ENCODE data around the gene CYP26A1.
"Not testable (repeated sequence)": the region's sequence is repeated elsewhere in the genome, so short reads cannot be mapped to it uniquely, and the experiment has no call there.

Gene CYP26A1

DNA sequence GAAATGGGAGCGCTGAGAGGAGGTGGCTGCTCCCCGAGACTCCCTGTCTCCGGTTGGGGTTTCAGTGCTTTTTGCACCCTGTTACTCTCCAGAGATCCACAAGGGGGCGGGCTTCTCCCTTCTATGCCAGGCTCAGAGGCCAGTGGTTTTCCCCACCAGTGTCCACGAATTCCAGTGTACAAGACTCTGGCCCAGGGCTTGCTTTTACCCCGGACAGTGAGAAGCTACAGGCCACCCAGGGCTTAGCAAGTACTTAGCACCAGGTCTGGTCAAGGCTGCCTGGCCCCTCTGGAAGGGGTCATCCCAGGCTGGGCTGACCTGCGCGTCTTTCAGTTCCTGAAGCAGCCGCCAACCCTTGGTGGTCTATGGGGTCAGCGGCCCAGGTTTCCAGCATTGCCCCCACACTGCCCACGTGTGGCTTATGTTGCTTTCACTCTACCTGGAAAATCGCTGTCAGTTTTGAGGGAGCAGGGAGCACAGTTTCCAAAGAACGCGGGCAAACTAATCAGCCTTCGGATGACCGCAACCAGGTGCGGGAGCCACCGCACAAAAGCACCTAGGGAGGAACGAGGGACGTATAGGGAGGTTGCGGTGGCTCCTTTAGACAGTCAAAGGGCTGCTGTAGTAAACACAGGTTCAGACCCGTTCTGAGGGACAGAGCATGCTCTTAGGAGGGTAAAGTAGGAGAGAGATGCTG lies 6.8 kb downstream of the CYP26A1 start:
- DNase-seq (ENCODE audit: low read depth, low spot score), result no peak

DNA sequence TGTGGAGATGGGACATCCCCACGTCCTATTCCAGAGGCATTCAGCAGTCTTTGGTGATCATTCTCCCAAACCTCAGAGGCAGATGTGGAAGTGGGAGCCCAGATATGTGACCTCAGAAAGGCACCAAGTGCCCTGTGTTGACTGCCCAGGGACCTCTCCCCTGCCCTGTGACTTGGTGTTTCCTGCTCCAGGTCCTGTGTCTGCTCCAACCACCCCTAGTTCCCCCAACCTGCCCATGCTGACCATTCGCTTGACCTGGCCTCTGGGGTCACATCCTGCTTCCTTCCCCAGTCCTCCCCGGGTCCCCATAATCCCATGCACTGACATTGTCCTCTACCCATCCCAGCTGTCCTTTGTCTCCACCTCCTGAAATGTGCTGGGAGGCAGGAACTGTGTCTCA lies 7.6 kb downstream of the CYP26A1 start:
- DNase-seq (ENCODE audit: low read depth, low spot score), result no peak

DNA sequence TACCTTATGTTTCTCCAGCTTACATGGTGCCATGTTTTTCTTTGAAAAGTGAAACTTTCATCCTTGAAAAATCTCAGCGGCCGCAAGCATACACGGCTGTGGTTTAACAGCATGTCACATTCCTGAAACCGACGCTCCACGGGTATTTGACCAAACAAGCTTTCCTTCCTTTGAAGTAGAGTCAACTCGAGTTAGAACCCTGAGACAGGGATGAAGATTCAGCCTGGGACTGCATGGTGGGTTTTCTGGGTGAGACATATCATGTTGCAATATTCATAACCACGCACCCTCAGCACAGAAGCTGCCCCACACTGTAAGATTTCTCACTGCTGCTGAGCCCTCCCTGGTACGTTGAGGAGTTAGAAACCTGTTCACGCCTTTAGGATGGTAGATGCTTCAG lies 8.1 kb downstream of the CYP26A1 start:
- DNase-seq (ENCODE audit: low read depth, low spot score), result no peak

DNA sequence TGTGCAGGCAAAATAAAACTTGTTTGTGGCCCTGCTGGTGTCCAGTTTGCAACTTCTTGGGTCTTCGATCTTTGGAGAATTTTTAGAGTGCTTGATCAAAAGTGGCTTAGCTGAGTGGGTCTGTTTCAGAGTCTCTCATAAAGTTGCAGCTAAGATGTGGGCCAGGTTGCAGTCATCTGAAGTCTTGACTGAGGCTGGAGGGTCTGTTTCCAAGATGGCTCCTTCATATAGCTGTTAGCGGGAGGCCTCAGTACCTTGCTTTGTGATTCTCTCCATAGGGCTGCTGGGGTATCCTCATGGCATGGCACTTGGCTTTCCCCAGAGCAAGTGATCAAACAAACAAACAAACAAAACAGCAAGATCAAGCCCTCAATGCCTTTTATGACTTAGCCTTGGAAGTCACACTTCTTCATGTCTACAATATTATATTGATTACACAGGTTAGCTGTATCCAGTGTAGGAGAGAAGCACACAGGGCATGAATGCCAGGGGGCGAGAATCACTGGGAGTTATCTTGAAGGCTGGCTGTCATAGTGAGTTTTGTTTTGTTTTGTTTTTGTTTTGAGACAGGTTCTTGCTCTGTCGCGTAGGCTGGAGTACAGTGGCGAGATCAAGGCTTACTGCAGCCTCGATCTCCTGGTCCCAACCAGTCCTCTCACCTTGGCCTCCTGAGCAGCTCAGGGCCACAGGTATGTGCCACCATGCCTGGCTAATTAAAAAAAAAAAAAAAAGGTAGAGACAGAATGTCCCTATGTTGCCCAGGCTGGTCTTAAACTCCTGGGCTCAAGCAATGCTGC lies 10.2 kb downstream of the CYP26A1 start:
- no peak for DNase-seq (ENCODE audit: low read depth, low spot score)

DNA sequence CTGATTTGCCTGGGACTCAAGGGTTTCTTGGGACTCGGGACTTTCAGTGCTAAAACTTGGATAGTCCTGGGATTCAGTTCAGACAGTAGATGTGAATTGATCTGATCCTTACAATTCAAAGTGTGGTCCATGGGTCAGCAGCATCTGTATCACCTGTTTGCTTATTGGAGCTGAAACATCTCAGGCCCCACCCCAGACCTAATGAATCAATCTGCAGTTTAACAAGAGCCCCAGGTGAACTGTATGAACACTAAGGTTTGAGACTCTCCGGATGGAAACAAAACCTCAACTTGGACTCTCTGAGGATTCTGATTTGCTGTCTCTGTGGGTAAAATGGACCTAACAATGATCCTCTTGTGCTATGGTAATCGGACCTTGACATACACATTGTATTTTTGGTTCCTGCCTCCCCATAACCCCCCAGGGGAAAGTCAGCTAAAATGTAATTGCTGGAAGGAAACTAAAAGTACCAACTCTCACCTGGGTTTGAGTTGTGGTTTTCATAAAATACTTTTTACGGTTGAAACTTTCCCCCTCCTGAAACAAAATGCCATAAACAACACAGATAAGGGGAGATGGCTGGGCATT lies 11.7 kb downstream of the CYP26A1 start:
- DNase-seq (ENCODE audit: low read depth, low spot score), result no peak

DNA sequence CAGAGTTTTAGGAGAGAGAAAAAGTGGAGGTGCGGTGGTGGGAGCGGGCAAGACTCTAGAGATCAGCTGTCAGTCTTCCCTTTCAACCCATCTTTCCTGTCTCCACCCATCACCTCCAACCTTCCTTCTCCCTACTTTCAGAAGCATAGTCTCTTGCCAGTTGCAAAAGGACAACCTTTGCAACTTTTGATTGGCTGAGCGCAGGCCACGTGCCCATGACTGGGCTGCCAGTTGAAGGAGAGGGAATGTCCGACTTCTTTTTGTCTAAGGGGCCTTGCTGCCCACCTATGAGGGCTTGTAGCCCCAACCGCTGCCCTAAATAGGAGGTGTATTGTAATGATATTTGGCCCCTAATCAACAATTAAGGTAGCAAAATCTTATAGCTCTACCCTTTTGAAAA lies 12.6 kb downstream of the CYP26A1 start:
- no peak for DNase-seq (ENCODE audit: low read depth, low spot score)

DNA sequence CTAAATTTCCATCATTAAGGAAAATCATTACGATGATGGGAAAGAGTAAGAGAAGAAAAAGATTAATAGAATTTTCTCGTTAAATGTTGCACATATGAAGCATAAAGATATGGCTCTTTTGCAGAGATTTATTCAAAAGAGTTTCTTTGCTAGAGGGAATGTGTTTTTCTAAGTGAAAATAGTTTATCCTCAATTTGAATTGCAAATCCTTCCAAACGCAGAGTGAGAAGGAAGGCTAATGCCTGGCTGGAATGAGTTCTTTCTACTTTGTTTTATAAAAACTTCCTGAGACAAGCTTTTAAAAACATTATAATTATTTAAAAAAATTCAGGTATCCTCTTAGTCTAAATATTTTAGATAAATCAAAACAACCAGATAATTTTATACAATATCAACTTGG lies 14.2 kb downstream of the CYP26A1 start:
- DNase-seq (ENCODE audit: low read depth, low spot score), result no peak

DNA sequence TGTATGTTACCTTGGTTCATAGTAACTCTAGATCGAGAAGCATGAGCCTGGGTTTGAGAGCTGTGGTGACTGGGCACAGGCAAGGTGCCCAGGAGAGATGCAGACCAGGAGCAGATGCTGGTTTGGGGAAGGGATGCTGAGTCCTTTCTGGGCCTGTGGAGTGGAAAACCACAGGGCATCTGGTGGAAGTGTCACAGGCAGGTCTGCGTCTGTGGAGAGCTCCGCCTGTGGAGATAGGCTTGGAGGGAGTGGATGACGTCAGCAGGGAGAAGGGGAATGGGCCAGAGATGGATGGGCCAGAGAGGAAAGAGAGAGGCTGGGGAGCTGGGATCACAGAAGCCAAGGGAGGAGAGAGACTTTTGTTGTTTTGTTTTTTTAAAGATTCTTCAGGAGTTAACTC lies 14.8 kb downstream of the CYP26A1 start:
- DNase-seq (ENCODE audit: low read depth, low spot score), result no peak

DNA sequence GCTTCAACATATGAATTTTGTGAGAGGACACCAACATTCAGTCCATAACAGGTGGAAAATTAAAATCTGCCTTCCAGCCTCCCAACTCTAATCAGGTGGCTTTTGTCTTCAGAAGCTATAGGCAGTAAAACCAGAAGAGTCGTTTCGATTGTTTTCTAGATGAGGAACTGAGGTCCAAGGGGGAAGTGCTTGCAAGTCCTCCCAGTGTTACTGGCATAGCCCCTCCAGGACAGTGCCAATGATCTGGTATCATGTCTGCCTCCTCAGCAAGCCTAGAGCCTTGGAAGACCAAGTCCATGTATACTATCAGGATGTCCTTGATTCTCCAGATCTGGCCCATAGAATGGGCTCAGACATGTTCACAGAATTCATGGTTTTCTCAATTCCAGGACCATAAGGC lies 16.9 kb downstream of the CYP26A1 start:
- no peak for DNase-seq (ENCODE audit: low read depth, low spot score)

DNA sequence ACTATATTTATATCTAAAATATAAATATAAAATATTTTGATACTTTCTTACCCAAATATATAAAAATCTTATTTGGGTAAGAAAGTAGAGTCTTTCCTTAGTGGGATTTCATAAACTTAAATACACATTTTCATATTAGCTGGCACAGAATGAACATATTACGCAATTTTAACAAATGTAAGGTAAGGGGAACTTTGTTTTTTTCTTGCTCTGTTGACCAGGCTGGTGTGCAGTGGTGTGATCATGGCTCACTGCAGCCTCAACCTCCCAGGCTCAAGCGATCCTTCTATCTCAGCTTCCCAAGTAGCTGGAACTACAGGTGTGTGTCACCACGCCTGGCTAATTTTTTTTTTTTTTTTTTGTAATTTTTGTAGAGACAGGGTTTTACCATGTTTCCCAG lies 18.3 kb downstream of the CYP26A1 start:
- DNase-seq (ENCODE audit: low read depth, low spot score), result no peak

DNA sequence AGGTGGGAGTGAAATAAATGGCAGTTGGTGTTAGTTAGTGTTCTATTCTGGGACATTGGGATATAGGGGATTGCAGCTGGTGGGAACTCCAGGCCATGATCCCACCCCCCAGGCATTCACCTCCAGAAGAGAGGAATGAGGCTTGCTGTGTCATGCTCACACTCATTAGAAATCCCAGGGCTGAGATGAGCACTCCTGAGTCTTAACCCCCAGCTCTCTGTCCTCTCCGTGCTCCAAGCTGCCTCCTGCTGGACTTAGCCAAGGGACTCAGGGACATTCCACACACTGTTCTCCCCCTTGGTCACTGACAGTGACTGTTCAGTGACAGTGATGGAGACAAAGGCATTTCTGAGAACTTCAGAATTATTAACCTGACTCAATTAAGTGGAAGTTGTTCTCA lies 21.5 kb downstream of the CYP26A1 start:
- no peak for DNase-seq (ENCODE audit: low read depth, low spot score)

DNA sequence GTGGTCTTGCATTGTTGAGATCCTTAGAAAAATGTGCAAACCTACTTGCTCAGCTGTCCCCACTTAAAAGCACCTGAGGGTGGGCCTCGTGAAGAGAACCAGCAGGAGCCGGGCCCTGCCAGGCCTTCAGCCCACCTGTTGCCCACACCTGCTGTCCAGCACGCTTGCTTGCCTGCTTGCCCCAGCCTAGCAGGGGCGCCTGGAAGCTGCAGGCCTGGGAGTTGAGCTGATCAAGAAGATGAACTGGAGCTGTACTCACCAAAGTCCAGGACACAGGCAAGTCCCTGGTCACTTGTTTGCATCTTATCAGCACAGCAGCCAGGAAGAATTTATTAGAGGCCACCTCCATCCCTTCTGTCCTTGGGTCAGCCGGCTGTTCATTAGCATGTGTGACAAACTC lies 23.2 kb downstream of the CYP26A1 start:
- no peak for DNase-seq (ENCODE audit: low read depth, low spot score)

DNA sequence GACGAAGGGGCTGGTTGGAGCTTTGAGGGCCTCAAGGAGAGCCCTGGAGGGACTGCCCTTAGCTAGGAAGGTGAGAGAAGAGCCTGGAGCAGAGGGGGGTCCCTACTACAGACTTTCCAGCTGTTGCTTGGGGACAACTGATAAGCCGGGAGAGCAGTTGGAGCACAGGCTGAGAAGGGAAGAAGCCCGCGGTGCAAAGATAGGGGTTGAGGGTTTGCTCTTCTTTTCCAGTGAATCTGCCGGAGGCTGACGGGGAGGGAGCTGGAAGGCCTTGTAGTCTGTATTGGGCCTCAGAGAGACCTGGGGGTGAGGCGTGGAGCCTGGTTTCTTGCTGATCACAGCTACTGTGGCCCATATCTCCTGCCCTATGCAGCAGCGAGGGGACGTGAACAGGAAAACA lies 23.7 kb downstream of the CYP26A1 start:
- DNase-seq (ENCODE audit: low read depth, low spot score), result no peak

DNA sequence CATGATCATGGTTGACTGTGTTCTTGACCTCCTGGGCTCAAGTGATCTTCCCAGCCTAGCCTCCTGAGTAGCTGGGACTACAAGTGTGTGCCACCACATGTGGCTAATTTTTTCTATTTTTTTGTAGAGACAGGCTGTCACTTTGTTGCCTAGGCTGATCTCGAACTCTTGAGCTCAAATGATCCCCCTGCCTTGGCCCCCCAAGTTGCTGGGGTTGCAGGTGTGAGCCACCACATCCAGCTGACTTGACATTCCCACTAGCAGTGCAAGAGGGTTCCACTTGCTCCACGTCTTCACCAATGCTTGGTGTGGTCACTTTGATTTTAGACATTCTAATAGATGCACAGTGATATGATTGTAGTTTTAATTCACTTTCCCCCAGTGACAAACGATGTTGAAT lies 25.1 kb downstream of the CYP26A1 start:
- DNase-seq (ENCODE audit: low read depth, low spot score), result no peak

DNA sequence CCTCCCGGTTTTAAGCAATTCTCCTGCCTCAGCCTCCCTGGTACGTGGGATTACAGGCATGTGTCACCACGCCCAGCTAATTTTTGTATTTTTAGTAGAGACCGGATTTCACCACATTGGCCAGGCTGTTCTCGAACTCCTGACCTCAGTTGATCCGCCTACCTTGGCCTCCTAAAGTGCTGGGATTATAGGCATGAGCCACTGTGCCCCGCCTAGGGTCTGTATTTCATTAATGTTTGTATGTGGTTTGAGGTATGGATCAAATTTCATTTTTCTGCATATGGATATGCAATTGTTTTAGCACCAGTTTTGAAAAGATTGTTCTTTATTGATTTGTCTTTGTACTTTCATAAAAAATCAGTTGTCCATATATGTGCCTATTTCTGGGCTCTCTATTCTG lies 26.0 kb downstream of the CYP26A1 start:
- no peak for DNase-seq (ENCODE audit: low read depth, low spot score)

DNA sequence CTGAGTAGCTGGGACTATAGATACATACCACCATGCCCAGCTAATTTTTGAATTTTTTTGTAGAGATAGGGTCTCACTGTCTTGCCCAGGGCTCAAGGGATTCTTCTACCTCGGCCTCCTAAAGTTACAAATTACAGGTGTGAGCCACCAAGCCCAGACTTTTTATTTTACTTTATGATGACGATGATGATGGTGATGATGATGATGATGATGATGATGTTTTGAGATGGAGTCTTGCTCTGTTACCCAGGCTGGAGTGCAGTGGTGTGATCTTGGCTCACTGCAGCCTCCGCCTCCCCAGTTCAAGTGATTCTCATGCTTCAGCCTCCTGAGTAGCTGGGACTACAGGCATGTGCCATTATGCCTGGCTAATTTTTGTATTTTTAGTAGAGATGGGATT lies 27.5 kb downstream of the CYP26A1 start:
- DNase-seq (ENCODE audit: low read depth, low spot score), result not testable (repeated sequence)

DNA sequence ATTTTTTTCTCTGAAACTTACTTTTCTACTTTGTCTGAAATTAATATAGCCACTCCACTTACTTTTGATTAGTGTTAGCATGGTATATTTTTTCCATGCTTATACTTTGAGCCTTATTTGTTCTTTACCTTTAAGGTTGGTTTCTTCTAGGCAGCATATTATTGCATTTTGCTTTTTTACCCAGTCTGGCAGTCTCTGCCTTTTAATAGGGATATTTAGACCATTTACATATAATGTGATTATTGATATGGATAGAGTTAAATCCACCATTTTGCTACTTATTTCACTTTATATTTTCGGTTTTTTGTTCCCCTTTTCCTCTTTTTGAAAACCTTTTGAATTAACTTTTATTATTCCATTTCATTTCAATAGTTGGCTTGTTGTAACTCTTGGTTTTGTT lies 30.3 kb downstream of the CYP26A1 start:
- no peak for DNase-seq (ENCODE audit: low read depth, low spot score)

DNA sequence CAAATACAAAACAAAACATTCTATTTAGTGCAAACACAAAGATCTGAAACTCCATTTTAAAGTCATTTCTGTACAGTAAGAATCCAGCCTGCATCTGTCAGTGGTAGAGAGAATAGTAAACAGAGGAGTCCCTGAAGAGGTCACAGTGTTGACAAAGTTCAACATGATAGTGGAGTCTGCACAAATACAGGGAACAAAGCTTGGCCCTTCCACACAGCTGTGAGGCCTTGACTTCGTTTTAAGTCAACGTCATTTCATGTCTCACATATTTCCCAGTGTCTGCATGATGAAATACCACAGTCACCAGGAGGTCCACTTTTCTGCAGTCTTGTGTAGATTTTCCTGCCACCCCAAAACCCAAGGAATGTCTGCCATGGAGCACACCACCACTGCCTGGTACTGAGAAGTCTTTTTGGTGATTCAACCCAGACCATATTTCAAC lies 33.0 kb downstream of the CYP26A1 start:
- DNase-seq (ENCODE audit: low read depth, low spot score), result no peak

DNA sequence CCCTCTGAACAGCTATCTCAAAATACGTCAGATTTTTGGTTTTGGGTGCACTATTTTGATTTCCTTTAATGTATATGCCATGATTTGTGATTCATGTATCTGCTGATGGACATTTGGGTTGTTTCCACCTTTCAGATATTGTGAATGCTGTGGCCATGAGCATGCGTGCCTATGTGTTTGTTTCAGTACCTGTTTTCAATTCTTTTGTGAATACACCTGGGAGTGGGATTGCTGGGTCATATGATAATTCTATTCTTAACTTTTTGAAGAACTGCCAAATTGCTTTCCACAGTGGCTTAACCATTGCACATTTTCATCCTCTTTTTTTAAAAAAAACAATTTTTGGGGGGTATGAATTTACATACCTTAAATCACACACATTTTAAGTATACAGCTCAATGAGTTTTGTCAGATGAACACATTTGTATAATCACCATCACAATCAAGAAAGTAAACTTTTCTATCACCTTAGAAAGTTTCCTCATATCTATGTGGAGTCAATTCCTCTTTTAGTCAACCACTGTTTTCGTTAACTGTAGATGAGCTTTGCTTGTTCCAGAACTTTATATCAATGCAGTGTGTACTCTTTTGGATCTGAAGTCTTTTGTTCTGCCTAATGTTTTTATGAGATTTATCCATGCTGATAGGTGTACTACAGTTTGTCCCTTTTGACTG lies 36.9 kb downstream of the CYP26A1 start:
- no peak for DNase-seq (ENCODE audit: low read depth, low spot score)

DNA sequence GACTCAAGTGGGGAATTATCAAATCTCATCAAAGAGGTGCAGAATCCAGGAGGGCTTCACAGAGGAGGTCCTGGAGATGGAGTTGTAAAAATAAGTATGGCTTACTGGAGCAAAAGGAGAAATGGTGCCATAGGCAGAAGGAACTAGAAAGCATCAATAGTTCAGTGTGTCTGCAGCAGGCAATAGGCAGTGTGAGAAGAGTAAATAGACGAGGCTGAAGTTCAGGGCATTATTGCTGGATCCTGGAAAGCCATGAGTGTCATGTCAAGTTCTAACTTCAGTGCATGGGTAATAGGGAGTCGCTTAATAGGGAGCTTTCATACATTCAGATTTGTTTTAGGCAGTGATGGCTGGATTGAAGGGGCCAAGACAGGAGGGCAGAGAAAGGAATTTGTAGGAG lies 39.3 kb downstream of the CYP26A1 start:
- no peak for DNase-seq (ENCODE audit: low read depth, low spot score)

DNA sequence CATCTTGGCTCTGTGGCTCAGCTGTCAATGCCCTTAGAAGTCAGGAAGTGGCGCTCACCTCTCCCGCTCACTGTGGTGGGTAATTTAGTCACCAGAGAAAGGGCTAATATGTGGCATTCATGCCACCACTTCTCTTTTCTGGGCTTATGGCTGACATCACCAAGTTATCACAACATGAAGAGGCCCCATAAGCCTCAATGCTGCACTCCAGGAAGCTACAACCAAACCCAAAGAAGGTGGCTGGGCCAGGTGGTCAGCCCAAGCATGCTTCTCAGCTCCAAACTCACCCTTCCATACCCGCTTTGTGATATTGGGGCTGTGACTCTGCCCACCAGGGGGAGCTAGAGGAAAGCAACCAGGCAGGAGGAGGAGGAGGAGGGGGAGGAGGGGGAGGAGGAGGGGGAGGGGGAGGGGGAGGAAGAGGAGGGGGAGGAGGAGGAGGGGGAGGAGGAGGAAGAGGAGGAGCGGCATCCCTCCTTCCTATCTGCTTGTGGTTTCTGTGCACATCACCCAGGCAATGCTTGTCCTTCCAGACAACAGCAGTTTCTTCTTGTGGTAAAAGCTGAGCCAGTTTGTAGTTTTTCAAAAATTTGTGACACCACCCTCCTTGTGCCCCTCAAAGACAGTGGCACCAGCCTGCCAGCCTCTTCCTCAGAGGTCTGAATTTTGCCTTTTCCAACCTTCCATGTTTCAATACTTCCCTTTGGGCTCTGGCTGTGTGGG lies 42.1 kb downstream of the CYP26A1 start:
- DNase-seq (ENCODE audit: low read depth, low spot score), result peak; percentile 33

DNA sequence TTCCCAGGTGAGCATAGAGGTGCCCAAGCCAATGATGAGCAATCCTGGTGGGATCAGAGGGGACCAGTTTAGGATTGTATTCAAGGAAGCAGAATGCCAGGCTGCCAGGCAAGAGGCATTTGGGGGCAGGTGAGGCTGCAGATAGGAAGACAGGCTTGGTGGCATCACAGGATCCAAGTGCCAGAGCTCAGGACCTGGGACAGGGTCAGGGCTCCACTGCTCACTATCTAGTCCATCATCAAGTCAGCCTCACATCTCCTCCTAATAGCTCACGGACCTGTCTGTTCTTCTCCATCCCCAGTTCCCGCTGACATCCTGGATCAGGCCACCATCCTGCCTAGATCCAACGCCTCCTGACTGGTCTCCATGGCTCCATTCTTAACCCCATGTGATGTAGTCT lies 47.6 kb downstream of the CYP26A1 start:
- DNase-seq (ENCODE audit: low read depth, low spot score), result no peak

Measured in activated naive CD8-positive, alpha-beta T cell treated with anti-CD3 and anti-CD28 coated beads, Interleukin-2, amount 50 U/mL, for 16 hours (primary cell).